GM21737 (cell line): ENCODE data around the gene YIF1A.
"Not testable (repeated sequence)": the region's sequence is repeated elsewhere in the genome, so short reads cannot be mapped to it uniquely, and the experiment has no call there.

Source experiments
- ATAC-seq: cut with Tn5 transposase; IDR thresholded peaks from one replicate; pipeline ENCODE4 v1.9.1; 2021; ENCODE audit warnings: mild to moderate bottlenecking, moderate library complexity; ENCODE audit not compliant: unreplicated experiment

The YIF1A gene

DNA sequence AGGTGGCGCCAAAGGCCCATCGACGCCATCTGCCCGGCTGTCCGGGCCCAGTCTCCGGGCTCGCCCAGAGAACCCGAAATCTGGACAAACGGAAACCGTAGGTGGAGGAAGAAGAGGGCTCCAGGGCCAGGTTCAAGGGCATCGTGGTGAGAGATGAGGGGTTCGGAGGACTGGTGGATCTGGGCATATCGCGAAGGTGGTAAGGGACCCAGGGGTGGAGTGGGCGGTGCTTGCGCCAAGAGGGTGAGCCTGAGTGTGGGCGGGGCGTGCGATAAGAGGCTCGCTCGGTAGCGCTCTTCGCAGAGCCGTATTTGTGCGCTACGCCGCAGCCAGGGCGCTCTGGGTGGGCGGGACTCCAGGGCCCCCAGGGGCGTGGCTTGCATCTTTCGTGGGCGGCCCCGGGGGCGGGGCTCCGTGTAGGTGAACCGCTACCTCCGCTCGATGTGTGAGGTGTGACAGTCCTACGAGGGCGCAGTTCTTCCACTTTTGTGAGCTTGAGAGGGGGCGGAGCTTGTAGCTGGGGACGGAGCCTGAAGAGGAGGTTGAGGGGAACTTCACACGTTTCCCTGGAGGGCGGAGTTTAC is 23.1 kb upstream of the YIF1A start:
- ATAC-seq: peak; percentile 60

DNA sequence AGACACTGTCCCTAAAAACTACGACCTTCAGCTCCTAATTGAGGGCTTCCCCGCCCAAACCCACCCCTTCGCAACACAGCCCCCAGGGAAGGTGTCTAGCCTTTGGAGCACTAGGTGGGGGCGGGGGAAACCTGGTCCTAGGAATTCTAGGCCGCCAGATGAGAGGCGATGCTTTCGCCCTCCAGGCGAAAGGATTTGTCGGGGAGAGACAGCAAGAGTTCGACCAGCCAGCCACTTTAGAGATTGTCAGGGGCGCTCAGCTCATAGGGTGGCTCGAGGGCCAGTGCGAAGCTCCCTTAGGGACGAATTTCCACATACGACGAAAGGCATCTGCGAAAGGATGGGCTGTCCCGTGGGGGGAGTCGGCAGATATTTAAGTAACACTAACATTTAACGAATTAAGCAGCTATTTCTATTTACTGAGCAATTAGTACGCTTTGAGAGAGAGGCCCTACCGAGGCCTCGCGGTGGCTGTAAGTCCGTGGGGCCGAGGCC is 22.6 kb upstream of the YIF1A start:
- no peak for ATAC-seq

DNA sequence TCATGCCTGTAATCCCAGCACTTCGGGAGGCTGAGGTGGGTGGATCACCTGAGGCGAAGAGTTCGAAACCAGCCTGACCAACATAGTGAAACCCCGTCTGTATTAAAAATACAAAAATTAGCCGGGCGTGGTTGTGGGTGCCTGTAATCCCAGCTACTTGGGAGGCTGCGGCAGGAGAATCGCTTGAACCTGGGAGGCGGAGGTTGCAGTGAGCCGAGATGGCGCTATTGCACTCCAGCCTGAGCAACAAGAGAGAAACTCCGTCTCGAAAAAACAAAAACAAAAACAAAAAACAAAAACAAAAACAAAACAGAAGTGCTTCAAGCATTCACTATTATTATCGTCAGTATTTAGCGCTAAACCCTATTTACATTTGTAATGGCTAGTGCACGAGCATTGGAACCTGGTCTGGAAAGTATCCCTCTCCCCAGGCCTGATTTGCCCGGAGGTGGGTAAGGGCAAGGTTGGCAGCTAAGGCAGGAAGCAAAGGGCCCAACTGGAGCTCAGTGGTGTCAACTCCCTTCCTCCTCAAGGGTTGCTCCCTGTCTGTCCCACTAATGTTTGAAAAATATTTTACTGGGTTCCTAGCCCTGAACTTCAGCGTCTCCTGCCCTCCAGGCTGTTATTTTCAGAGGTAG is 22.0 kb upstream of the YIF1A start:
- not testable (repeated sequence) for ATAC-seq

DNA sequence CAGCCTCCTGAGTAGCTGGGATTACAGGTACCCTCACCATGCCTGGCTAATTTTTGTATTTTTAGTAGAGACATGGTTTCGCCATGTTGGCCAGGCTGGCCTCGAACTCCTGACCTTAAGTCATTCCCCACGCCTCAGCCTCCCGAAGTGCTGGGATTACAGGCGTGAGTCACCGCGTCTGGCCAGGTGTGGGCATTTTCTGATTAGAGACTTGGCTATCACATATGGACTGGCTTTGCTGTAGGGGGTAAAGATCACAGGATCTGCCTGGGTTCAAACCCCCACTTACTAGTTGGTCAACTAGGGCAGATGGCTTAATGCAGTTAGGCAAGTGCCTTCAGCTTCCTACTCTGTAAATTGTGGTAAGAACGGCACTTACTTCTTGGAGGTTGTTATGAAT is 21.4 kb upstream of the YIF1A start:
- ATAC-seq: no peak

DNA sequence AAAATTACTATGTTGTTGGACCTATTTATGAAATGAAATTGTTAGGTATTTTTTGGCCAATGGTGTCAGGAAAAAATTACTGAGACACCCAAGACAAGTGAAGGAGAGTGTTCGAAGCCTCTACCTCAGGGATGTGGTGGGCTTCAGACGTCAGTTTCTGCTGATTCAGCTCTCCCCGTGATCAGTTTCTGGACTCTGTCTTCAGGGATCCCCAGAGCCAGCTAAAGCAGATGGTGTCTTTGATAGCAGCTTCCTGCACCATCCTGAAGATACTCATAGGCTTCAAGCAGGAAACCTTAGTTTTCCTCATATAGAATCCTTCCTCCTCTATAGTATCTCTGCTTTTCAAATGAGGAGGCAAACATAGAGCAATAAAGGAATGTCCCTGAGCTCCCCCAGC is 20.5 kb upstream of the YIF1A start:
- no peak for ATAC-seq

DNA sequence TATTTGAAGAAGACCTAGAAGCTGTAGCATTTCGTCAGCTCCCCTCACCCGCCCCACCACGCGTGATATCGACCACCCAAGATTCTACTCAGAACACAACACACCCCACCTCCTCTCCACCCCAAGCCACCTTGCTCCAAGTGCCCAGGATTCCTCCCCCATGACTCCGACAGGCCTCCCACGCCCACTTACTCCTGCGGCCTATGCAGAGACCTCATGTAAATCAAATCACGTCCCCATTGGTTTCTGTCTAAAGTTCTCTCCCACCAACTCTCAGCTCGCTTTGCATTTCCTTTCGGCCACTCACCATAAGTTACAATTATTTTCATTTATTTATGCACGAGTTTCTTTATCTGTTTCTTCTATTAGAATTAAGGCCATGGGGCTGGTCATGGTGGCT is 13.7 kb upstream of the YIF1A start:
- no peak for ATAC-seq

DNA sequence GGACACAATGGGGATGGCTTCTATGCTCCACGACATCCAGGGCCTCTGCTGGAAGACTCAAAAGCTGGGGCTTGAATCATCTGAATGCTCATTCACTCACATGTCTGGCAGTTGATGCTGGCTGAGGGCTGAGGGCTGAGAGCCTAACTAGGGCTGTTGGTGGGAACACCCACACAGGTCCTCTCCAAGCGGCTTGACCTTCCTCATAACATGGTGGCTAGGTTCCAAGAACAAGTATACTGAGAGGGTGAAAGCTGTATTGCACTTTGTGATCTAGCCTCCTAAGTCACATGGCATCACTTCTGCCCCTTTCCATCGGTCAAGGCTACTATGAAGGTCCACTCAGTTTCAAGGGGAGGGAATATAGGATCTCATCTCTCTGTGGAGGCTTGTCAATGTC is 10.2 kb upstream of the YIF1A start:
- no peak for ATAC-seq

DNA sequence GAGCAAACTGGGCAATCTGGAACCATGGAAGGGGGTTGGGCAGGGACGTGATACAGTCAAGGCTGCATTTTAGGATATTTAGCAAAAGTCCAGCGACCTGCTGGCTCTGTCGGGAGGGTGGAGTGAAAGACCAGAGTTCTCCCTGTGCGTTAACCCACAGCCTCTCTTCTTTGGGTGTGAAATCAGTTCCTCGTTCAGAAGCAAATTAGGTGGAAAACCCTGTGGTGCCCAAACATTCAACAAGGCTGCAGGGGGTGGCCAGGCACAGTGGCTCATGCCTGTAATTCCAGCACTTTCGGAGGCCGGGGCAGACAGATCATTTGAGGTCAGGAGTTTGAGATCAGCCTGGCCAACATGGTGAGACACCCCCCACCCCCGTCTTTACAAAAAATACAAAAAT is 8.7 kb upstream of the YIF1A start:
- ATAC-seq: no peak

DNA sequence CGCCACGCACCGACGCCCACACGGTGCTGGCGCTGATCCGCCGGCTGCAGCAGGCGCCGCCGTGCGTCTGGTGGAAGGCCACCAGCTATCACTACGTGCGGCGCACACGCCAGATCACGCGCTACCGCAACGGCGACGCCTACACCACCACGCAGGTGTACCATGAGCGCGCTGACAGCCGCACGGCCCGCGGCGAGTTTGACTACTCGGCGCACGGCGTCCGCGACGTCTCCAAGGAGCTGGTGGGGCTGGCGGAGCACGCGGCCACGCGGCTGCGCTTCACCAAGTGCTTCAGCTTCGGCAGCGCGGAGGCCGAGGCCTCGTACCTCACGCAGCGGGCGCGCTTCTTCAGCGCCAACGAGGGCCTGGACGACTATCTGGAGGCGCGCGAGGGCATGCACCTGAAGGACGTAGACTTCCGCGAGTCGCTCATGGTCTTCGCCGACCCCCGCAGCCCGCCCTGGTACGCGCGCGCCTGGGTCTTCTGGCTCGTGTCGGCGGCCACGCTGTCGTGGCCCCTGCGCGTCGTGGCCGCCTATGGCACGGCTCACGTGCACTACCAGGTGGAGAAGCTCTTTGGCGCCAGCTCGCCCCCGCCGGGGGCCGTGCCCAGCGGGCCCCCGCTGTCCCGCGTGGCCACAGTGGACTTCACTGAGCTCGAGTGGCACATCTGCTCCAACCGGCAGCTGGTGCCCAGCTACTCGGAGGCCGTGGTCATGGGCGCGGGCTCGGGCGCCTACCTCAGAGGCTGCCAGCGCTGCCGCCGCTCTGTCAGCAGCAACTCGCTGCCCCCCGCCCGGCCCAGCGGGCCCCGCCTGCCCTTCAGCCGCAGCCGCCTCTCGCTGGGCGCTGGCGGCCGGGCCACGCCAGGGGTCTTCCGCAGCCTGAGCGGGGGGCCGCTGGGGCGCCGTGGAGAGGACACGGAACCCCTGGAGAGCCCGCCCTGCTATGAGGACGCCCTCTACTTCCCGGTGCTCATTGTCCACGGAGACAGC is 6.0 kb upstream of the YIF1A start:
- ATAC-seq: no peak

DNA sequence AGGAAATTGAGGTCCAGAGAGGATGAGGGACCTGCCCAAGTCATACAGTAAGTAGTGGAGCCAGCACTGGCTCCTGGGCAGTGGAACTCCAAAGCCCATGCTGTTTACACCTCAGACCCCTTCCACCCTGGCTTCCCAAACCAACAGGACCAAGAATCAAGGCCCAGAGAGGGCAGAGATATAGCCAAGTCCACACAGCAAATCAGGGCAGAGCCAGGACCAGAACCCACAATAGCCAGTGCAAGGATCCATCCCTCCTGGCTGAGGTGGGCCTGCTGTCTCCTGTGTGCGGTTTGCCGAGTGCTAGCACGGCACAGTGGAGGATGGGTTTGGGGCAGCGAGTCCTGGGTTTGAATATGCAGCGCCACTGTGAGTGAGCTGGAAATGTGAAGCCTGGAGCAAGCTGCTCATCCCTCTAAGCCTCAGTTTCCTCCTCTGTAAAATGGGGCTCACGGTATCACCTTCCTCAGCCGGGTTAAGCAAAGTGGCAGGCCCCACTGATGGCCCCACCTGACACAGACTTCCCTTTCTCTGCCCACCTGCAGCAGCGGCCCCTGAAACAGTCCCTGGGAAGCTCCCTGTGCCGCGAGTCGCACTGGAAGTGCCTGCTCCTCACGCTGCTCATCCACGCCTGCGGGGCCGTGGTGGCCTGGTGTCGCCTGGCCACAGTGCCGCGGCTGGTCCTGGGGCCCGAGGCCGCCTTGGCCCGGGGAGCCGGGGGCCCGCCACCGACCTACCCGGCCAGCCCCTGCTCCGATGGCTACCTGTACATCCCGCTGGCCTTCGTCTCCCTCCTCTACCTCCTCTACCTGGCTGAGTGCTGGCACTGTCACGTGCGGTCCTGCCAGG is 5.1 kb upstream of the YIF1A start:
- no peak for ATAC-seq

DNA sequence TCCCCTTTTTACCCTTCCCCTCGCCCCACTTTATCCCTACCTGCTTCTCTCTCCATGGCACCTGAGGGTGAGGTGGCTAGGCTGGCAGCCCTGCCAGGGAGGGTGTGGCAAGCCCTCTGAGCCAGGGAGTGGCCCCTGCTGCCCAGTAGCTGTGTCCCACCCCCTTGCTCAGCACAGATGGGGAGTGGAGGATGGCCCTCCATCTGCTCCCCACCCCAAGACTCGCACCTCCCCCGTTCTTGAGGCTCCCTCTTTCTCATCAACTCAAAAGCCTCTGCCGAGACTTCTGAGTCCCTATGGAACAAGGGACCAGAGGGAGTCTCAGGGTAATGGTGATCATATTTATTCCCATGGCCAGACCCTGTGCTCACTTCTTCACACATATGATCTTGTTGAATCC is 4.4 kb upstream of the YIF1A start:
- no peak for ATAC-seq

DNA sequence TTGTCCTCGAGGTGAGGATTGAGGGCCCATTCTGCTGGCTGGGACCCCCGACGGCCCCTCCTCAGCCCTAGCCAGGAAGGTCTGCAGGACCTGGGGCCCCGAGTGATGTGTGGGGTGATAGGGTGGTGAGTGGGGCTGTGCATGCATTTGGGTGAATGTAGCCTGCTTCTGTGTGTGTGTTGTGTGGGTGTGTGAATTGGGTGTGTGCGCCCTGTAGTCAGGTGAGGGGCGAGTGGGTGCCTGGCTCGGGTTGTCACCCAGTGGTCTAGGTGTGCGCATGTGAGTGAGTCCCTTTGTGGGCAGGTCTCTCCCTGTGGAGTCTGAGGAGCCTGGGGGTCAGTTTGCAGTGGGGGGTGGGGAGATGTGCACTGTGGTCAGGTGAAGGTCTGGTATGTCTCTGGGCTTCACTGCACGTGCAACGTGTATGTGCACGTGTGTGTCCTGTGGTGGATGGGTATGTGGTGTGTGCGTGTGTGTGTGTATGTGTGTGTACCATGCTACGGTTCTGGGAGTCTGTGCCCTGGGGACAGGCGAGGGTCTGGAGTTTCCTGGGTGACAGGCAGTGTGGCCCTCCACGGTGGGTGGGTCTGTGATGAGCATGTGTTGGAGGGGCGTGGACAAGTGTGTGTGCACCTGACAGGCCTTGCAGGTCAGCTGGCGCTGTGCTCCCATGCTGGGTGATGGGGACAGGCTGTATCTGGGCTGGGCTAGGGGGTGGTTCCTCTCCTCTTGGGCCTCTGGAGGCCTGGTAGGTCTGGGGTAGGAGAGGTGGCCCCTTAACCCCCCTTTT is 3.8 kb upstream of the YIF1A start:
- no peak for ATAC-seq

DNA sequence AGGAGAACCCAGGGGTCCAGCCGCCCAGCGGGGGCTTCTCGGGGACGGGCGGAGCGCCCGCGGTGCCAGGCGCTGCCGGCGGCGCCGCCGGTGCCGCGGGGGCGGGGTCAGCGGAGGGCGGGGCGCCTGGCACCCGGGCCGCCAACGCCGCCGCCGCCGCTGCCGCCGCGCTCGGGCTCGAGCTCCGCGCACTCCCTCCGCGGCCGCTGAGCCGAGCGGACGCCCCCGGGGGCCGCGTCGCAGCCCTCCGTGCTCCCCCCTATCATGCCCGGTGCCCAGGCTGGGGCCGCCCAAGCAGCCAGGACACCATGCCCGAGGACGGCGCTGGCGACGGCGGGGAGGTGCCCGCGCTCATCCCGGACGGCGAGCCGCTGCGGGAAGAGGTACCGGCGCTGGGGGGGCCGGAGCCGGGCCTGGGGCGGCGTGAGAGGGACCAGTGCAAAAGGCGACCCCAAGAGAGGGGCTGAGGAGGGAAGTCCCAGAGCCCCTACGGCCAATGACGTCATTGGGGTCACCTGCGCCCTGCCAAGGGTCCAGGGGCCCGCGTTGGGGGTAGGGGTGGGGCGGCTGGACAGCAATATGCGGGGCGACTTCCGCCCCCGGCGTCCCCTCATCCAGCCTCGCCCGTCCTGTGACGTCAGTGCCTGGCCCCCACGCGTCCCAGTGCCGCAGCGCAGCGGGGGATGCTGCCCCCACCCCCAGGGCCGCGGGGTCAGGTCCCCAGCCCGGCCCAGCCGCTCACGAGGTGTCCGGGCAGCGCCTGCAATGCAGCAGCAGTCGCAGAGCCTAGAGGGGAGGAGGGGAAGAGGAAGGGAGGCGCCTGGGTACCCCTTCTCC is 3.0 kb upstream of the YIF1A start, which contains the start of gene TMEM151A:
Gene TMEM151A (plus strand): TSS at position 189 of the 837 bp plus-strand sequence. CDS start 120 bp downstream, at position 309.
- ATAC-seq: no peak

DNA sequence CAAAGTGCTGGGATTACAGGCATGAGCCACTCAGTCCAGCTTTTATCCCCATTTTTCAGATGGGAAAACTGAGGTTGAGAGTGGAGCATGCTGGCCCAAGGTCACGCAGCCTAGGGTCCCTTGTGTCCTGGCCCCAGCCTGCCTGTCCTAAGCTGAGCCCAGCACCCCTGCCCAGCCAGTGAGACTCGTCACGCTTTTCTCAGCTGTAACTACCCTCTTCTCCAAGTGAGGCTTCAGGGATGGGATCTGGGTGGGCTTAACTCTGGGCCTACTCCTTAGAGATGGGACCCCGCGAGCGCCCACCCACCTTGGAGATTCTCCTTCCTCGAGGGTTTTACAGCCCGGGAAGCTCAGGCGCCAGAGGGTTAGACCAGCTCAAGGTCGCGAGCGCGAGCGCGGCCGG is 2.4 kb upstream of the YIF1A start:
- ATAC-seq: no peak

DNA sequence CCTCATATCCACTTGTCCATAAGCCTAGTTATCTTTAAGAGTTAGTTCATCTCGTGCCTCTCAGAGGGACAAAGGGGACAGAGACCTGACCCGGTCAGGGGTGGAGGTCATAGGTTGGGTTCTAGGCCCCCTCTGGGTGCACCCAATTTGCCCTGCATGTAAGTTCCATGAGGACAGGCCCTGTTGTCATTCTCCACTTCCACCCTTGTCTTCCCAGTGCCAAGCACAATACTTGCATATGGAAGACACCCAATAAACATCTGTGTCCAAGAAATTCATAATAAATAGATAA is 1.3 kb upstream of the YIF1A start:
- no peak for ATAC-seq

DNA sequence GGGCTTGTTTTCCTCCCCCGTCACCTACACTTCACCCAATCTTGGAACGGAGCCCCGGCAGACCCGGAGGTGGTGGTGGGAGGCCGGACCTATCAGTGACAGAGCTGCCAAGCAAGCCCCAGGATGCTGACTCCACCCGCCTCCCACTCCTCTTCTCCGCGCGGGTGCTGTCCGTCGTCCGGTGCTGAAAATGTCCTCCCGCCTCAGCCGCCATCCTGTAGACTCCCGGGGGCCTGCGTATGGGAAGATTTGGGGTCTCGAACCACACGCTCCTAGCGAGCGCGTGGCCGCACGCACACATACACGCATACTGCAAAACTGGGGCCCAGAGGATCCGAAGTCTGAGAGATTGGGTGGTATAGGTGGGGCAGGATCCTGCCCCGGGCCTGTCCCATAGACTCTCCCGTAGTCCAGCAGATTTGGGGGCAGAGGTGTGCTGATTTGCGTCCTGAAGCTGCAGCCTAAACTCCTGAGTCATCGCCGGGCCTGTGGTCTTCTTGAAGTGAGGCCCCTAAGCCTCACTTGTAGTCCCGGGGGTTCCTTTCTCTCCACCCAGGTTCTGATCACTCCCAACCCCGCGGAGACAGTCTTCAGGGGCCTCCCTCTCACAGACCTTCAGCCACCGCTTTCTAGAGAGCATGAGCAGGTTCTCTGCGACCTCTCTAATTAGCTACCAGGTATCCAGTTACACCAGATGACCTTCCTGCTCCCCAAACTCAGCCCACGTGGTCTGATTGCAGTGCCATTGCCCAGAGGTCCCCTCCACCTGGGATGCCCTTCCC is 796 bp upstream of the YIF1A start:
- ATAC-seq: peak; percentile 31

DNA sequence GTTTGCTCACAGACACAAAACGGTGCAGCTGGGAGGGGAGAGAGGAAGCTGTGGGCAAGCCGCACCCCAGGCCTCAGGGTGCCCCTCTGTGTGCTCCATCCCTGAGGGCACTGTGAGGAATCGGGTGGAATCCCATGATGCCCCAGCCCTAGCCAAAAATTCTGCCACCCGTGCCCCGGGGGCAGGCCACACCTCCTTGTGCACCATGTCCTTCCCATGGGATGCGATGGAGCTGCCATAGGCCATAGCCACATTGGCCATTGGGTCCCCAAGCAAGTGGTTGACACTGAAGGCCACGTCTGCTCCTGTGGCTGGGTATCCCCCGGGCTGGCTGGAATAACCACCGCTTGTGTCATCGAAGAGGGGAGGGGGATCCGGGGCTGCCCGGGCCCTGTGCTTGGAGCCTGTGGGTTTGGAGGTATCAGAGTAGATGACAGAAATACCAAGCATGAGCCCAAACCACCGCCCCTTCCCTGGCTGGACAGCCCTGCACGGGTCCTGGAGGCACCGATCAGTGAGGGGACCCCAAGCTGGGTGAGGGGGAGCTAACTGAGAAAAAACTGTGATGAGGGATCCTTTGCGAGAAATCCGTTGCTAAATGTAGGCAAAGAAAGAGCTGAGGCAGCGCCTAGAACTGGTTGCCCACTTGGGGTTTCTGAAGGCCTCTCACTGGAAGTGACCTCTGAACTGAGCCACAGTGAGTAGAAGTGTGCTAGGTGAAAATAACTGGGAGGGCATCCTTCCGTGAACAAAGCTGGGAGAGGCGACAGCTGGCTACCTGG is 863 bp downstream of the YIF1A start:
- no peak for ATAC-seq
